Transverse colon (tissue), 3 donors: ENCODE measurements around the gene NAGS.

ENCODE experiments used
- EP300 ChIP-seq: sonication (generic); formaldehyde crosslinking; IDR thresholded peaks from one replicate; pipeline ENCODE4 v1.6.1; 2017; ENCODE audit warnings: antibody characterized with exemption, low read depth
- POLR2AphosphoS5 ChIP-seq, 3 donors: sonication (generic); formaldehyde crosslinking; IDR thresholded peaks; one replicate each; pipeline ENCODE4 v1.6.1; 2016; ENCODE audit warnings: antibody characterized with exemption in 3 of 3

DNA sequence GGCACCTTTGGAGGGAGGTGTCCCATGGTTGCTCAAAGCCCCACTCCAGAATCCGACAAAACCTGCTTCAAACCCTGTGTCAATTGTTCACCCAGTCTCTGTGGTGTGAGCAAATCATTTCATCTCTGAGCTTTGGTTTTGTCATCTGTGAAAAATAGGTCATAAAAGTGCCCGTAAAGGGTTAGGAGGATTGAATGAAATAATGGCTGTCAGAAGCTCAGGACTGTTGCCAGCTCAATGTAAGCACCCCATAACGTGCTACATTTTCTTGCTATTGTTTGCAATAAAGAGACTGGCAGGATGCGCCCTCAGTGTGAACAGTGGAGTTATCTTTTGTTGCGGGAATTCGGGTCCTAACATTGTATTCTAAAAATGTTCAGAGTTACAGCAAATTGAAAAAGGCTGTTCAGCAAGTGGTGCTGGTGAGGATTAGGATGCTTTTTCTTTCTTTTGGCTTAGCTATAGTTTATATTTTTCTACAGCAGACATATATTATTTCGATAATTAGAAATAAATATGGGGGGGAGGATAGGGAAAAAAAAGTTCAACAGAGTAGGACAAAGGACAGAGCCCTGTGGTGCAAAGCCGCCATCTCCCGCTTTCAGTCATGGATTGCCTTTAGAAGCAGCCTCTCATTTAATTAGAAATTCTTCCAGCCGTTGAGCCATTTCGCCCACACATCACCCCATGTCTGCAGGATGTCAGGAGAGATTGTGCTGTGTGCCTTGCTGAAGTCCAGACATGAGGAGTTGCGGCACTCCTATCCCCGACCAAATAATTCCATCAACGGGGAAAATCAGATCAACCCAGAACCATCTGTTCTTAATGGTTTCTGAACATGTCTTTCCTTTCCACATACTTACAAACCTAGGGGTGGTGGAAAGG lies 29.8 kb upstream of the NAGS start:
- TF ChIP-seq POLR2AphosphoS5 (IDR thresholded peaks at IDR 0.05) (no peak), EP300 (no peak)
